ENCODE results near the gene PLCD3. TPM values are rescaled to one million over a fixed set of nuclear protein-coding genes. Genes with fewer than 3 reads are reported as not detected.
A peak's percentile ranks its signal among the peaks of the same experiment; 100 is the strongest.

PLCD3 gene
- total and polyA plus RNA-seq, 2 of the 13 experiments (the other 11 are each of a cell fraction or from before 2014, with no cell fraction given) = 11.3 to 39.1 TPM

DNA sequence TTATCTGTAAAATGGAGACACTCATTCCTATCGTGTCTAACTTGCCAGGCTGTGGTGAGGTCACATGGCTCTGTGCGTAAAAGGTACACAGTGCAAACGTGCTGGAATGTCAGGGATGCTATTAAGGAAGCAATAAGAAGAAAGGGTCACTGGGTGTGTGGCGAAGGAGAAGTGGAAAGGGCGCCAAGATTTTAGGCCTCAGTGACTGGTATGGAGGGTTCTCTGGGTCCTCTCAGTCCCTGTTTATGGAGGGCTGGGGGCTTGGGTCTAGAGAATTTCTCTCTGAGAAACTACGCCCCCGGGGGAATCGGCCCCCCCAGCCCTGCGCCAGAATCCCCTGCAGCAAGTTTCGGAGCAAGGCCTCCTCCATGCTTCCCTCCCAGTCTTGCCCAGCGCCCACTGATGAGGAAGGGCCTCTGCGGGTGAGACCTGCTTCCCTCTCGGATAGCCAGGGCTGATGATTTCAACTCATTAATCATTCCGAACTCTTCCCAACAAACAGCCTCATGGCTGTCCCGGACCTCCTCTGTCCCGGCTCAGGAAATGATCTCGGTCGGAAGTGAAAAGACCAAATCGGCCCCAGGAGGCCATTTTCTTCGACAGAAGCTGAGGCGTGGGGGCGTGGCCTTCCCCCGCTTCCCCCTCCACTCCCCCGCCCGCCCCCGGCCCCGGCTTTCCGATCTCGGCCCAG, 14.7 kb upstream of the PLCD3 start (continued):
- TF ChIP-seq CREM (IDR thresholded peaks at IDR 0.05) (no peak; the same call in 1 of the 2 replicates), CREM (CRISPR knock-in tag; IDR thresholded peaks at IDR 0.05) (no peak), SAP130 (CRISPR knock-in tag; IDR thresholded peaks at IDR 0.05; ENCODE audit: low read depth) (no peak), GTF3A (CRISPR knock-in tag; conservative IDR thresholded peaks at IDR 0.05) (no peak), ZNF781 (CRISPR knock-in tag; IDR thresholded peaks at IDR 0.05; ENCODE audit: borderline replicate concordance, not compliant biosample characterization) (peak; percentile 21), MXD3 (CRISPR knock-in tag; IDR thresholded peaks at IDR 0.05) (no peak), ZNF652 (CRISPR knock-in tag; IDR thresholded peaks at IDR 0.05; ENCODE audit: borderline replicate concordance, low read depth) (no peak), SIX4 (CRISPR knock-in tag; IDR thresholded peaks at IDR 0.05) (no peak), NR2F2 (IDR thresholded peaks at IDR 0.05; ENCODE audit: borderline replicate concordance, low read depth) (no peak), RFXAP (CRISPR knock-in tag; IDR thresholded peaks at IDR 0.05; ENCODE audit: borderline replicate concordance) (no peak), RARA (CRISPR knock-in tag; IDR thresholded peaks at IDR 0.05) (no peak), IRX3 (CRISPR knock-in tag; IDR thresholded peaks at IDR 0.05; ENCODE audit: borderline replicate concordance, low read depth) (0 out of 2 replicates have a peak, but pooled peaks have one; percentile 32), ZNF782 (CRISPR knock-in tag; IDR thresholded peaks at IDR 0.05; ENCODE audit: borderline replicate concordance) (0 out of 2 replicates have a peak, but pooled peaks have one; percentile 68), IKZF1 (IDR thresholded peaks at IDR 0.05) (no peak), MIXL1 (CRISPR knock-in tag; IDR thresholded peaks at IDR 0.05) (no peak), ZNF33A (CRISPR knock-in tag; IDR thresholded peaks at IDR 0.05; ENCODE audit: borderline replicate concordance) (no peak), ZNF761 (CRISPR knock-in tag; conservative IDR thresholded peaks at IDR 0.05) (peak; percentile 51; the same call in 1 of the 2 replicates), ZNF614 (CRISPR knock-in tag; IDR thresholded peaks at IDR 0.05; ENCODE audit: borderline replicate concordance) (no peak), ZFP1 (CRISPR knock-in tag; IDR thresholded peaks at IDR 0.05) (0 out of 2 replicates have a peak, but pooled peaks have one; percentile 7), ZNF17 (CRISPR knock-in tag; IDR thresholded peaks at IDR 0.05) (no peak), THAP8 (CRISPR knock-in tag; IDR thresholded peaks at IDR 0.05; ENCODE audit: borderline replicate concordance) (no peak), ZBTB21 (CRISPR knock-in tag; IDR thresholded peaks at IDR 0.05) (no peak)
- TF ChIP-seq, protein P1, sequence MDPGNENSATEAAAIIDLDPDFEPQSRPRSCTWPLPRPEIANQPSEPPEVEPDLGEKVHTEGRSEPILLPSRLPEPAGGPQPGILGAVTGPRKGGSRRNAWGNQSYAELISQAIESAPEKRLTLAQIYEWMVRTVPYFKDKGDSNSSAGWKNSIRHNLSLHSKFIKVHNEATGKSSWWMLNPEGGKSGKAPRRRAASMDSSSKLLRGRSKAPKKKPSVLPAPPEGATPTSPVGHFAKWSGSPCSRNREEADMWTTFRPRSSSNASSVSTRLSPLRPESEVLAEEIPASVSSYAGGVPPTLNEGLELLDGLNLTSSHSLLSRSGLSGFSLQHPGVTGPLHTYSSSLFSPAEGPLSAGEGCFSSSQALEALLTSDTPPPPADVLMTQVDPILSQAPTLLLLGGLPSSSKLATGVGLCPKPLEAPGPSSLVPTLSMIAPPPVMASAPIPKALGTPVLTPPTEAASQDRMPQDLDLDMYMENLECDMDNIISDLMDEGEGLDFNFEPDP (CRISPR knock-in tag; conservative IDR thresholded peaks at IDR 0.05) = peak; percentile 94; the same call in 1 of the 2 replicates
